Measurements from ENCODE around the gene PIP4K2A. TPM values are rescaled to one million over a fixed set of nuclear protein-coding genes. Genes with fewer than 3 reads are reported as not detected.

The PIP4K2A gene
- total and polyA plus RNA-seq, 2 of the 8 experiments (the other 6 are each of a cell fraction or from before 2014, with no cell fraction given) = 19.0 to 60.9 TPM

DNA sequence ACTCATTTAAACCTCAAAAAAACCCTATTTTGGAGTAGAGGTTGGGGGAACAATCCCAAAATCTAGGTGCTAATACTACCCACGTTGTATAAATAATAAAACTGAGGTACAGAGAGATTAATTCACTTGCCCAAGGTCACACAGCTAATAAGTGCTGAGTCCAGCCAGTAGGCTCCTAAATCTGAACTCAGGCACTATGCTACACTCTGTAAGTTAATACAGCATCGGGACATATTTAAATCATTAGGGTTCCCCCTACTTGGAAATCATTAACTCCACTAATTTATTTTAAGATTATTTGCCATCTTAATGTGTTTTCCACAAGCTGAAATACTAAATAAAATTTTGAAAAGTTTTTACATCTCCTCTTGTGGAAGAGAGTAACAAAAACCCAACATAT, 24.2 kb downstream of the PIP4K2A start (continued):
- TF ChIP-seq, protein P1, sequence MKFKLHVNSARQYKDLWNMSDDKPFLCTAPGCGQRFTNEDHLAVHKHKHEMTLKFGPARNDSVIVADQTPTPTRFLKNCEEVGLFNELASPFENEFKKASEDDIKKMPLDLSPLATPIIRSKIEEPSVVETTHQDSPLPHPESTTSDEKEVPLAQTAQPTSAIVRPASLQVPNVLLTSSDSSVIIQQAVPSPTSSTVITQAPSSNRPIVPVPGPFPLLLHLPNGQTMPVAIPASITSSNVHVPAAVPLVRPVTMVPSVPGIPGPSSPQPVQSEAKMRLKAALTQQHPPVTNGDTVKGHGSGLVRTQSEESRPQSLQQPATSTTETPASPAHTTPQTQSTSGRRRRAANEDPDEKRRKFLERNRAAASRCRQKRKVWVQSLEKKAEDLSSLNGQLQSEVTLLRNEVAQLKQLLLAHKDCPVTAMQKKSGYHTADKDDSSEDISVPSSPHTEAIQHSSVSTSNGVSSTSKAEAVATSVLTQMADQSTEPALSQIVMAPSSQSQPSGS (IDR thresholded peaks at IDR 0.05; ENCODE audit: low read length) = no peak
- TF ChIP-seq CREB1 (IDR thresholded peaks at IDR 0.05) (no peak), POLR2A (IDR thresholded peaks at IDR 0.05; ENCODE audit: control extremely low read depth in 1 of 2, low read depth in 2 of 2, low read length in 2 of 2) (no peak), SRF (IDR thresholded peaks at IDR 0.05; ENCODE audit: low read depth, low read length) (no peak), JUND (IDR thresholded peaks at IDR 0.05; ENCODE audit: low read length) (no peak), NRF1 (IDR thresholded peaks at IDR 0.05; ENCODE audit: low read depth, low read length) (no peak)
- TF ChIP-seq, protein P2, sequence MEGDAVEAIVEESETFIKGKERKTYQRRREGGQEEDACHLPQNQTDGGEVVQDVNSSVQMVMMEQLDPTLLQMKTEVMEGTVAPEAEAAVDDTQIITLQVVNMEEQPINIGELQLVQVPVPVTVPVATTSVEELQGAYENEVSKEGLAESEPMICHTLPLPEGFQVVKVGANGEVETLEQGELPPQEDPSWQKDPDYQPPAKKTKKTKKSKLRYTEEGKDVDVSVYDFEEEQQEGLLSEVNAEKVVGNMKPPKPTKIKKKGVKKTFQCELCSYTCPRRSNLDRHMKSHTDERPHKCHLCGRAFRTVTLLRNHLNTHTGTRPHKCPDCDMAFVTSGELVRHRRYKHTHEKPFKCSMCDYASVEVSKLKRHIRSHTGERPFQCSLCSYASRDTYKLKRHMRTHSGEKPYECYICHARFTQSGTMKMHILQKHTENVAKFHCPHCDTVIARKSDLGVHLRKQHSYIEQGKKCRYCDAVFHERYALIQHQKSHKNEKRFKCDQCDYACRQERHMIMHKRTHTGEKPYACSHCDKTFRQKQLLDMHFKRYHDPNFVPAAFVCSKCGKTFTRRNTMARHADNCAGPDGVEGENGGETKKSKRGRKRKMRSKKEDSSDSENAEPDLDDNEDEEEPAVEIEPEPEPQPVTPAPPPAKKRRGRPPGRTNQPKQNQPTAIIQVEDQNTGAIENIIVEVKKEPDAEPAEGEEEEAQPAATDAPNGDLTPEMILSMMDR (IDR thresholded peaks at IDR 0.05; ENCODE audit: control extremely low read depth in 1 of 3, insufficient read depth in 1 of 3, low read depth in 1 of 3, low read length in 3 of 3) = no peak

Measured in H1 (cell line).